Astrocyte (in vitro differentiated cells and primary cell): ENCODE results near the gene MACC1. TPM values are rescaled to one million over a fixed set of nuclear protein-coding genes. Genes with fewer than 3 reads are reported as not detected.

ENCODE experiments used
- DNase-seq: peaks from one replicate; pipeline ENCODE4 v3.0.0-alpha.2; 2010; ENCODE audit warnings: low read depth
- FAIRE-seq: peaks from 2 replicates; lab custom pipeline; 2011; peaks lifted over from hg19 to GRCh38; lab: Jason Lieb, UNC
- H2AFZ ChIP-seq: 2 replicates; pipeline ENCODE4 v1.6.0; 2012; ENCODE audit warnings: low read depth, low read length, inconsistent platforms
- H3K27ac ChIP-seq: 2 replicates; pipeline ENCODE4 v1.5.1; 2011; ENCODE audit warnings: low read depth, low read length, inconsistent platforms
- H3K27me3 ChIP-seq: 2 replicates; pipeline ENCODE4 v1.6.0; 2011; ENCODE audit warnings: low read length, inconsistent platforms; ENCODE audit not compliant: insufficient read depth
- H3K36me3 ChIP-seq: 2 replicates; pipeline ENCODE4 v1.5.1; 2011; ENCODE audit warnings: low read length, inconsistent platforms; ENCODE audit not compliant: insufficient read depth
- H3K4me1 ChIP-seq: 2 replicates; pipeline ENCODE4 v1.5.1; 2011; ENCODE audit warnings: low read length, inconsistent platforms; ENCODE audit not compliant: insufficient read depth
- H3K4me2 ChIP-seq: 2 replicates; pipeline ENCODE4 v1.6.0; 2012; ENCODE audit warnings: low read length, inconsistent platforms
- H3K4me3 ChIP-seq: 2 replicates; pipeline ENCODE4 v1.5.1; 2011; ENCODE audit warnings: low read depth, mild to moderate bottlenecking, low read length, inconsistent platforms; ENCODE audit not compliant: insufficient read depth
- H3K79me2 ChIP-seq: 2 replicates; pipeline ENCODE4 v1.6.0; 2012; ENCODE audit warnings: mild to moderate bottlenecking, low read length, inconsistent platforms; ENCODE audit not compliant: insufficient read depth
- H3K9ac ChIP-seq: 2 replicates; pipeline ENCODE4 v1.6.0; 2012; ENCODE audit warnings: mild to moderate bottlenecking, low read length, inconsistent platforms
- H3K9me3 ChIP-seq: 2 replicates; pipeline ENCODE4 v1.5.1; 2012; ENCODE audit warnings: low read depth, mild to moderate bottlenecking, low read length, inconsistent platforms; ENCODE audit not compliant: insufficient read depth
- H4K20me1 ChIP-seq: 2 replicates; pipeline ENCODE4 v1.6.0; 2012; ENCODE audit warnings: low read length, inconsistent platforms; ENCODE audit not compliant: insufficient read depth
- H3K27ac Mint-ChIP-seq: one replicate; pipeline ENCODE4 v1.8.0; 2021; ENCODE audit warnings: mild to moderate bottlenecking, mixed read lengths; ENCODE audit not compliant: unreplicated experiment
- H3K27me3 Mint-ChIP-seq: one replicate; pipeline ENCODE4 v1.8.0; 2021; ENCODE audit warnings: low read depth, mixed read lengths; ENCODE audit not compliant: unreplicated experiment
- H3K36me3 Mint-ChIP-seq: one replicate; pipeline ENCODE4 v1.8.0; 2021; ENCODE audit warnings: low read depth, mixed read lengths; ENCODE audit not compliant: unreplicated experiment
- H3K4me1 Mint-ChIP-seq: one replicate; pipeline ENCODE4 v1.8.0; 2021; ENCODE audit warnings: low read depth, mixed read lengths; ENCODE audit not compliant: unreplicated experiment
- H3K4me3 Mint-ChIP-seq: one replicate; pipeline ENCODE4 v1.8.0; 2021; ENCODE audit warnings: mild to moderate bottlenecking, moderate library complexity, mixed read lengths; ENCODE audit not compliant: unreplicated experiment
- H3K9me3 Mint-ChIP-seq: one replicate; pipeline ENCODE4 v1.8.0; 2021; ENCODE audit warnings: mild to moderate bottlenecking, mixed read lengths; ENCODE audit not compliant: unreplicated experiment
- CTCF ChIP-seq: IDR thresholded peaks from 2 replicates; pipeline ENCODE4 v1.5.1; 2011; ENCODE audit warnings: low read depth, mild to moderate bottlenecking, inconsistent platforms, low read length, moderate library complexity; ENCODE audit not compliant: insufficient read depth
- EZH2 ChIP-seq: IDR thresholded peaks from 2 replicates; pipeline ENCODE4 v1.6.1; 2012; ENCODE audit warnings: mild to moderate bottlenecking, low read length, inconsistent platforms; ENCODE audit not compliant: insufficient read depth
- total RNA-seq: library from RNA; stranded (reverse); gene quantifications from 2 replicates; pipeline ENCODE4 v1.2.1, GENCODE V29; 2021

The MACC1 gene
- total RNA-seq, 1 donor from 2014 or later: 2.0 TPM

- no peak for TF ChIP-seq CTCF
- no peak for TF ChIP-seq EZH2
- Histone ChIP-seq H3K4me1 (peaks cover 27% of the 10 kb centered on the region), H3K9ac (no peak overlapping the region), H3K4me3 (no peak overlapping the region), H3K27ac (peak overlapping the region; percentile 82), H3K79me2 (no peaks in the 10 kb centered on the region), H3K9me3 (no peaks in the 10 kb centered on the region), H4K20me1 (no peaks in the 10 kb centered on the region), H3K36me3 (no peaks in the 10 kb centered on the region), H2AFZ (peak overlapping the region; percentile 27), H3K27me3 (no peaks in the 10 kb centered on the region), H3K4me2 (peak overlapping the region; percentile 51)
- no peaks in the 10 kb centered on the region for H3K27me3 Mint-ChIP-seq
- DNase-seq (no peak), FAIRE-seq (no peak)
- H3K4me1 Mint-ChIP-seq: peaks cover 29% of the 10 kb centered on the region
- no peak overlapping the region for H3K4me3 Mint-ChIP-seq
- no peak overlapping the region for H3K27ac Mint-ChIP-seq
- no peaks in the 10 kb centered on the region for H3K36me3 Mint-ChIP-seq
- H3K9me3 Mint-ChIP-seq: no peaks in the 10 kb centered on the region
Observed at GRCh38 chr7:20241911-20242261, 24.7 kb upstream of the MACC1 start.

GRCh38 chr7:20241194-20241910, 24.2 kb upstream of the MACC1 start:
- Histone ChIP-seq H3K4me1 (peaks cover 32% of the 10 kb centered on the region), H3K79me2 (no peaks in the 10 kb centered on the region), H3K36me3 (no peaks in the 10 kb centered on the region), H3K27me3 (no peaks in the 10 kb centered on the region), H3K4me3 (no peak overlapping the region), H3K4me2 (peak overlapping the region; percentile 51), H3K9me3 (no peaks in the 10 kb centered on the region), H3K27ac (peak overlapping the region; percentile 82), H3K9ac (peak overlapping the region; percentile 57), H4K20me1 (no peaks in the 10 kb centered on the region), H2AFZ (peak overlapping the region; percentile 27)
- Mint-ChIP-seq H3K27me3 (no peaks in the 10 kb centered on the region), H3K4me3 (no peak overlapping the region), H3K36me3 (no peaks in the 10 kb centered on the region), H3K9me3 (no peaks in the 10 kb centered on the region), H3K27ac (no peak overlapping the region), H3K4me1 (peaks cover 33% of the 10 kb centered on the region)
- DNase-seq: peak; percentile 99
- TF ChIP-seq EZH2 (no peak), CTCF (no peak)
- FAIRE-seq: peak; percentile 99
